GM19240 (cell line): Measurements from ENCODE around the gene ENHO.
"Not testable (repeated sequence)": the region's sequence is repeated elsewhere in the genome, so short reads cannot be mapped to it uniquely, and the experiment has no call there.

Source experiments
- DNase-seq: peaks from one replicate; pipeline ENCODE4 v3.0.0; 2011; ENCODE audit warnings: low spot score; ENCODE audit not compliant: insufficient read length

Gene ENHO

DNA sequence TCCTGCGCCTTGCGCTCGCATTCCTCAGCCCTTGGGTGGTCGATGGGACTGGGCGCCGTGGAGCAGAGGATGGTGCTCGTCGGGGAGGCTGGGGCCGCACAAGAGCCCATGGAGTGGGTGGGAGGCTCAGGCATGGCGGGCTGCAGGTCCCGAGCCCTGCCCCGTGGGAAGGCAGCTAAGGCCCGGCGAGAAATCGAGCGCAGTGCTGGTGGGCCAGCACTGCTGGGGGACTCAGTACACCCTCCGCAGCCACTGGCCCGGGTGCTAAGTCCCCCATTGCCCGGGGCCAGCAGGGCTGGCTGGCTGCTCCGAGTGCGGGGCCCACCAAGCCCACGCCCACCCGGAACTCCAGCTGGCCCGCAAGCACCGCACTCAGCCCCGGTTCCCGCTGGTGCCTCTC, 40.0 kb downstream of the ENHO start:
- DNase-seq: not testable (repeated sequence)

DNA sequence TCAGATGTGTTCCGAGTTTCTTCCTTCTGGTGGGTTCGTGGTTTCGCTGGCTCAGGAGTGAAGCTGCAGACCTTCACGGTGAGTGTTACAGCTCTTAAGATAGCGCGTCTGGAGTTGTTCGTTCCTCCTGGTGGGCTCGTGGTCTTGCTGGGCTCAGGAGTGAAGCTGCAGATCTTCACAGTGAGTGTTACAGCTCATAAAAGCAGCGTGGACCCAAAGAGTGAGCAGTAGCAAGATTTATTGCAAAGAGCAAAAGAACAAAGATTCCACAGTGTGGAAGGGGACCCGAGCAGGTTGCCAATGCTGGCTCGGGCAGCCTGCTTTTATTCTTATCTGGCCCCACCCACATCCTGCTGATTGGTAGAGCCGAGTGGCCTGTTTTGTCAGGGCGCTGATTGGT, 41.2 kb downstream of the ENHO start:
- DNase-seq: not testable (repeated sequence)

DNA sequence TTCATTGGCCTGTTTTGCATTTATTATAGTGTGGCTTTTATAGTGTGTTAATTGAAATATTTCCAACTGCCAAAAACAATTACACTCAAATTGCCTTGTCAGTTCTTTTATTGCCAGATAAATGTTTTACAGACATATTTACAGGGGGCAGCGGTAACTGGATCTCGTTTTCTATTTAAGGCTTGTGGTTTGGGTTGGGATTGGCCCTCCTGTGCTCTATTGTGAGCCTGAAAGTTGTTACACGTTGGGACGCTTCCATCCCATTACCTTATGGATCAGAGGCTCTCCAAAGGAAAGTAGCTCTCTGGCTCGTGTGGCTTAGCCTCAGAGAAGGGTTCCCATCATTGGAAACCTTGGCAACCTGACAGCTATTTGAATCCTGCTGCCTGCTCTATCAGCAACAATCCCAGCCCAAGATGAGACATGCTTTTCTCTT, 43.3 kb downstream of the ENHO start:
- DNase-seq: no peak

DNA sequence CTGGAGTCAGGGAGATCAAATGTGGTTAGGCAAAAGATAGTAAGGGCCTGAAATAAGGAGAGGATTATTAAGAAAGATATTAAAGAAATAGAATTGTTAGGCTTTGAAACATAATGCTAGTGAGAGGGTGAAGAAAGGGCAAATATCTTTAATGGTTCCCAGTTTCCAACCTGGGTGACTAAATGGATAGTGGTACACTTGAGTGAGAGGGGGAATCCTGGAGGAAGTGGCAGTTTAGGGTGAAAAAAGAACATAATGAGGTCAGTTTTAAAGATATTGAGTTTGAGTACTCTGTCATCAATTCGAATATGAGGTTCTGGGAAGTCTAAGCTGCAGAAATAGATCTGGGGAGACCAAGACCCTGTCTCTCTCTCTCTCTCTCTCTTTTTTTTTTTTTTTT, 45.2 kb downstream of the ENHO start:
- DNase-seq: no peak

DNA sequence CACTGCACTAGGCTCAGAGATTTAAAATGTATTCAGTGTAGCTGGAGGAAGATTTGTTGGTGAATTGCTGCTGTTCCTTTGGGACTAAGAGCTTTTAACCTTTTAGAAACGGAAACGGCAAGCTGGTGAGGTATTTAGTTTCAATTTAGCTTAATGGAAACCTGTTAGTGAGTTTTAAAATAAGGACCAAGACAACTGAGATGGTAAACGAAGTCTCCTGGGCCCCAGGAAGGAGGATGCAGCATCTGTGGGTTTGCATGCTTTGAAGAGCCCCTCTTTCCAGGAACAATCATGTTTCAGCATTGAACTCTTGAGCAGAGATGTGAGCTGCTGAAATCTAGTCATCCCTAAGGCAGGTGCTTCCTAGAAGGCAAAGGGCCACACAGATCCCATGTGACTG, 47.7 kb downstream of the ENHO start:
- no peak for DNase-seq
